GM12875 (cell line): Measurements from ENCODE around the gene PAX9.

Experiments used
- H3K4me3 ChIP-seq: one replicate; pipeline ENCODE4 v1.5.1; 2011; ENCODE audit warnings: low read depth, low read length, control low read depth
- CTCF ChIP-seq: IDR thresholded peaks from 2 replicates; pipeline ENCODE4 v1.5.1; 2011; ENCODE audit warnings: low read depth, mild to moderate bottlenecking, control low read depth, inconsistent platforms, low read length, moderate library complexity, borderline replicate concordance; ENCODE audit not compliant: insufficient read depth

The PAX9 gene

GRCh38 chr14:36655963-36656686, 5.5 kb upstream of the PAX9 start:
- peak; percentile 53 for TF ChIP-seq CTCF

GRCh38 chr14:36656687-36657398, 4.8 kb upstream of the PAX9 start:
- H3K4me3 ChIP-seq: no peak overlapping the region
- TF ChIP-seq CTCF: no peak

More at GRCh38 chr14:36655963-36656686, 5.5 kb upstream of the PAX9 start:
- no peak overlapping the region for H3K4me3 ChIP-seq

GRCh38 chr14:36657399-36658122, 4.1 kb upstream of the PAX9 start:
- no peak for TF ChIP-seq CTCF

DNA sequence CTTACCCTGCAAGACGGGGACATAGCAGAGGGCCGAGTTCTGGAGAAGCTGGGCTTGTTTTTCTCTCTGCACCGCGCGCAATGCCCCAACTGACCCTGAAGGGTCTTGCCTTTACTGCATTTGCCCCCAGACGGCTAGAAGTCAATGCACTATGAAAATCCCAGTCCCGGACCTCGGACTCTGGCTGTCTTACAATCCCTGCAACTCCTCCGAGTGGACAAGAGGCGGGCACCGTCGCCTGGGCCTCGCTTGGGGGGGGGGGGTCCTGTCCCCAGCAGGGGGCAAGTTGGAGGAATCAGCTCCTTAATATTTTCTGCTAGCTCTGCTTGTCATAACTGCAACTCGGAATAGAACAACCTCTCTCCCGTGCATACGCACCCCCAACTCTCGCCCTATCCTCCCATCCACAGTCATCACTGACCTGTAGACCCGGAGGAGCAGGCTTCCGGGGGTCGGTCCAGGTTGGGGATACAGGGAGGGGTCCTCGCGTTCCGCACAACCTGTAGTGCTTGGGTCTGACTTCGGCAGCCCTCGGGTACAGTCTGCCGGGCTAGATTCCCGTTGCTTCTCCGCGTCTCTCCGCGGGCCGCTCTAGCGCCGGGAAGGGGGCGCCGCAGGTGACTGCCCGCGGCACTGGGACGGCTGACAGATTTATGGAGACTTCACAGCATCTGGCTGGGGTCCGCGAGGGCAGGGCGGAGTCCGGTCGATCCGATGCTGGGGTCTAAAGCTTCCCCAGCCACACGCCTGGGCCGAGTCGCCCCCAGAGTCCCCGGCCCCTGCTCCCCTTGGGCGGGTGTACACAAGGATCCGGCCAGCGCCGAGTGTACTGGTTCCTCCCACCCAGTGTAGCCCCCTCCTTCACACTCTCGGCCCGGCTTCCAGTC, 3.3 kb upstream of the PAX9 start:
- no peak for TF ChIP-seq CTCF
- no peak overlapping the region for H3K4me3 ChIP-seq

More at GRCh38 chr14:36657399-36658122, 4.1 kb upstream of the PAX9 start:
- H3K4me3 ChIP-seq: peak overlapping the region; percentile 5

- no peak for TF ChIP-seq CTCF
- no peak overlapping the region for H3K4me3 ChIP-seq
Observed at GRCh38 chr14:36659010-36659821, 2.4 kb upstream of the PAX9 start.
